ENCODE measurements around the gene GCN1. TPM values are rescaled to one million over a fixed set of nuclear protein-coding genes. Genes with fewer than 3 reads are reported as not detected.

Gene GCN1
- total RNA-seq, 2 donors from 2014 or later = 39.7 to 83.1 TPM

- no peak for DNase-seq
- Histone ChIP-seq H3K27me3 (no peaks in the 10 kb centered on the region), H3K4me3 (no peak overlapping the region), H3K4me1 (peaks cover 8% of the 10 kb centered on the region), H3K27ac (no peak overlapping the region), H3K9me3 (no peaks in the 10 kb centered on the region), H3K36me3 (replicated peaks in 1 of 2; ENCODE audit: insufficient read depth in 1 of 2, low read depth in 2 of 2) (peaks cover 20 to 41% of the 10 kb centered on the region in 2 donors)
- intact Hi-C loops (cut with DNase I) = no loop called here
- WGBS, 2 donors = 94 to 98% methylated on average over 9 to 11 of the region's 11 CpGs
- ATAC-seq = no peak
- TF ChIP-seq POLR2A (IDR thresholded peaks at IDR 0.05) = no peak
- TF ChIP-seq CTCF (IDR thresholded peaks at IDR 0.05) = no peak
Observed at GRCh38 chr12:120175537-120175936, 19.0 kb downstream of the GCN1 start.

GRCh38 chr12:120175062-120175461, 19.5 kb downstream of the GCN1 start:
- H3K36me3 ChIP-seq (replicated peaks in 1 of 2; ENCODE audit: insufficient read depth in 1 of 2, low read depth in 2 of 2) = peaks cover 22 to 43% of the 10 kb centered on the region in 2 donors
- no peak overlapping the region for H3K27ac ChIP-seq

GRCh38 chr12:120172053-120172452, 22.5 kb downstream of the GCN1 start:
- 84 to 93% methylated on average over 3 of the region's 3 CpGs for WGBS, 2 donors
- no peak overlapping the region for H3K27ac ChIP-seq
- H3K27me3 ChIP-seq = no peaks in the 10 kb centered on the region
- H3K4me1 ChIP-seq = no peaks in the 10 kb centered on the region
- H3K4me3 ChIP-seq = no peak overlapping the region
- ATAC-seq (no peak), DNase-seq (no peak)
- H3K9me3 ChIP-seq = no peaks in the 10 kb centered on the region
- TF ChIP-seq CTCF (IDR thresholded peaks at IDR 0.05) (no peak), POLR2A (IDR thresholded peaks at IDR 0.05) (no peak)
- intact Hi-C loops (cut with DNase I) = no loop called here
- peaks cover 23 to 46% of the 10 kb centered on the region in 2 donors for H3K36me3 ChIP-seq (replicated peaks in 1 of 2; ENCODE audit: insufficient read depth in 1 of 2, low read depth in 2 of 2)

More at GRCh38 chr12:120175062-120175461, 19.5 kb downstream of the GCN1 start:
- Histone ChIP-seq H3K4me3 (no peak overlapping the region), H3K27me3 (no peaks in the 10 kb centered on the region), H3K4me1 (peaks cover 8% of the 10 kb centered on the region), H3K9me3 (no peaks in the 10 kb centered on the region)
- 93% methylated on average over 5 of the region's 5 CpGs for WGBS, 2 donors
- ATAC-seq = no peak
- intact Hi-C loops (cut with DNase I) = no loop called here
- no peak for DNase-seq
- TF ChIP-seq CTCF (IDR thresholded peaks at IDR 0.05) (no peak), POLR2A (IDR thresholded peaks at IDR 0.05) (no peak)

- no peaks in the 10 kb centered on the region for H3K27me3 ChIP-seq
- no peak for TF ChIP-seq POLR2A (IDR thresholded peaks at IDR 0.05)
- TF ChIP-seq CTCF (IDR thresholded peaks at IDR 0.05) = no peak
- DNase-seq (no peak), ATAC-seq (no peak)
- H3K4me1 ChIP-seq = no peaks in the 10 kb centered on the region
- WGBS, 2 donors = 85 to 93% methylated on average over 7 of the region's 7 CpGs
- H3K9me3 ChIP-seq = no peaks in the 10 kb centered on the region
- peaks cover 22 to 36% of the 10 kb centered on the region in 2 donors for H3K36me3 ChIP-seq (replicated peaks in 1 of 2; ENCODE audit: insufficient read depth in 1 of 2, low read depth in 2 of 2)
- no peak overlapping the region for H3K27ac ChIP-seq
- intact Hi-C loops (cut with DNase I) = no loop called here
- H3K4me3 ChIP-seq = no peak overlapping the region
Observed at GRCh38 chr12:120170631-120171030, 23.9 kb downstream of the GCN1 start.

- Histone ChIP-seq H3K27ac (no peak overlapping the region), H3K27me3 (no peaks in the 10 kb centered on the region), H3K36me3 (replicated peaks in 1 of 2; ENCODE audit: insufficient read depth in 1 of 2, low read depth in 2 of 2) (peaks cover 15 to 34% of the 10 kb centered on the region in 2 donors), H3K4me3 (no peak overlapping the region), H3K9me3 (no peaks in the 10 kb centered on the region), H3K4me1 (no peaks in the 10 kb centered on the region)
- 88 to 95% methylated on average over 2 of the region's 2 CpGs for WGBS, 2 donors
- intact Hi-C loops (cut with DNase I) = no loop called here
- DNase-seq = no peak
- TF ChIP-seq POLR2A (IDR thresholded peaks at IDR 0.05) (no peak), CTCF (IDR thresholded peaks at IDR 0.05) (no peak)
- ATAC-seq = no peak
Observed at GRCh38 chr12:120169946-120170345, 24.6 kb downstream of the GCN1 start.

Measured in body of pancreas (tissue), 4 donors.